Progenitor cell of endocrine pancreas (in vitro differentiated cells): Measurements from ENCODE around the gene VWA3B. TPM values are rescaled to one million over a fixed set of nuclear protein-coding genes. Genes with fewer than 3 reads are reported as not detected.

ENCODE experiments used
- DNase-seq: peaks from one replicate; pipeline ENCODE4 v3.0.0; 2021; ENCODE audit warnings: low spot score; ENCODE audit not compliant: unreplicated experiment
- H3K27ac Mint-ChIP-seq: 2 replicates; pipeline ENCODE4 v1.8.0; 2021; ENCODE audit warnings: mild to moderate bottlenecking, moderate library complexity, mixed read lengths
- H3K27me3 Mint-ChIP-seq: 2 replicates; pipeline ENCODE4 v1.8.0; 2021; ENCODE audit warnings: mixed read lengths
- H3K36me3 Mint-ChIP-seq: 2 replicates; pipeline ENCODE4 v1.8.0; 2022; ENCODE audit warnings: mixed read lengths; ENCODE audit not compliant: insufficient read depth
- H3K4me1 Mint-ChIP-seq: 2 replicates; pipeline ENCODE4 v1.8.0; 2021; ENCODE audit warnings: low read depth, mixed read lengths
- H3K4me3 Mint-ChIP-seq: 2 replicates; pipeline ENCODE4 v1.8.0; 2021; ENCODE audit warnings: low read depth, mild to moderate bottlenecking, moderate library complexity, mixed read lengths
- H3K9me3 Mint-ChIP-seq: 2 replicates; pipeline ENCODE4 v1.8.0; 2021; ENCODE audit warnings: low read depth, mixed read lengths
- total RNA-seq: library from RNA; stranded (reverse); gene quantifications from 2 replicates; pipeline ENCODE4 v1.2.1, GENCODE V29; 2021
- TF ChIP-seq, protein P1 (sequence below): fragments of 200-600 bp; sonication (generic); IDR thresholded peaks from one replicate; pipeline ENCODE4 v1.5.0; 2021; ENCODE audit warnings: antibody characterized with exemption, mild to moderate bottlenecking; ENCODE audit not compliant: unreplicated experiment

The VWA3B gene
- total RNA-seq, 1 donor from 2014 or later: 0.12 TPM

- TF ChIP-seq, protein P1, sequence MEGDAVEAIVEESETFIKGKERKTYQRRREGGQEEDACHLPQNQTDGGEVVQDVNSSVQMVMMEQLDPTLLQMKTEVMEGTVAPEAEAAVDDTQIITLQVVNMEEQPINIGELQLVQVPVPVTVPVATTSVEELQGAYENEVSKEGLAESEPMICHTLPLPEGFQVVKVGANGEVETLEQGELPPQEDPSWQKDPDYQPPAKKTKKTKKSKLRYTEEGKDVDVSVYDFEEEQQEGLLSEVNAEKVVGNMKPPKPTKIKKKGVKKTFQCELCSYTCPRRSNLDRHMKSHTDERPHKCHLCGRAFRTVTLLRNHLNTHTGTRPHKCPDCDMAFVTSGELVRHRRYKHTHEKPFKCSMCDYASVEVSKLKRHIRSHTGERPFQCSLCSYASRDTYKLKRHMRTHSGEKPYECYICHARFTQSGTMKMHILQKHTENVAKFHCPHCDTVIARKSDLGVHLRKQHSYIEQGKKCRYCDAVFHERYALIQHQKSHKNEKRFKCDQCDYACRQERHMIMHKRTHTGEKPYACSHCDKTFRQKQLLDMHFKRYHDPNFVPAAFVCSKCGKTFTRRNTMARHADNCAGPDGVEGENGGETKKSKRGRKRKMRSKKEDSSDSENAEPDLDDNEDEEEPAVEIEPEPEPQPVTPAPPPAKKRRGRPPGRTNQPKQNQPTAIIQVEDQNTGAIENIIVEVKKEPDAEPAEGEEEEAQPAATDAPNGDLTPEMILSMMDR: no peak
- Mint-ChIP-seq H3K4me1 (no peaks in the 10 kb centered on the region), H3K9me3 (peaks cover 6% of the 10 kb centered on the region), H3K36me3 (no peaks in the 10 kb centered on the region), H3K27me3 (no peaks in the 10 kb centered on the region), H3K27ac (no peak overlapping the region), H3K4me3 (no peak overlapping the region)
- no peak for DNase-seq
Observed at GRCh38 chr2:98219152-98219551, 132.2 kb downstream of the VWA3B start.

GRCh38 chr2:98233941-98234340 is 147.0 kb downstream of the VWA3B start:
- Mint-ChIP-seq H3K36me3 (no peaks in the 10 kb centered on the region), H3K4me3 (no peak overlapping the region), H3K4me1 (peaks cover 2% of the 10 kb centered on the region), H3K27me3 (no peaks in the 10 kb centered on the region), H3K9me3 (no peaks in the 10 kb centered on the region), H3K27ac (no peak overlapping the region)
- DNase-seq: no peak
- TF ChIP-seq, protein P1: no peak

DNA sequence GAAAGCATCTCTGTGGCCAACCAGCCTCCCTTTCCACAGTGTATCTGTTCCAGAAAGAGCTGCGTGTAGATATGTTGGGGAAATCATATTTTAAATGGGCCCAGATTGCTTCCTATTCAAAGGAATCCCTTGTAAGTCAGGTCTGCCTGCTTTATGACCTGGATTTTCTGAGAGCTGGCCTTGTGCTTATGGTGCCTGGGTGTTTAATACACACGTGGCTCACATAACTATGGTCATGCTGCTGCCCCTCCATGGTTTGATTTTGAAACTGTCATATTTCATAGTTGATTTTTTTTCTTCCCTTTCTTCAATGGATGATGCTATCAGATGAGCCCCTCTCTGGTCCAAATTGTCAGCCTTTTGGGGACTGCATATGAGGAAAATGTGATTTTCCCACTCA is 147.8 kb downstream of the VWA3B start:
- no peaks in the 10 kb centered on the region for H3K9me3 Mint-ChIP-seq
- H3K27ac Mint-ChIP-seq: no peak overlapping the region
- DNase-seq: no peak
- peaks cover 2% of the 10 kb centered on the region for H3K4me1 Mint-ChIP-seq
- H3K27me3 Mint-ChIP-seq: no peaks in the 10 kb centered on the region
- no peaks in the 10 kb centered on the region for H3K36me3 Mint-ChIP-seq
- TF ChIP-seq, protein P1: no peak
- H3K4me3 Mint-ChIP-seq: no peak overlapping the region

DNA sequence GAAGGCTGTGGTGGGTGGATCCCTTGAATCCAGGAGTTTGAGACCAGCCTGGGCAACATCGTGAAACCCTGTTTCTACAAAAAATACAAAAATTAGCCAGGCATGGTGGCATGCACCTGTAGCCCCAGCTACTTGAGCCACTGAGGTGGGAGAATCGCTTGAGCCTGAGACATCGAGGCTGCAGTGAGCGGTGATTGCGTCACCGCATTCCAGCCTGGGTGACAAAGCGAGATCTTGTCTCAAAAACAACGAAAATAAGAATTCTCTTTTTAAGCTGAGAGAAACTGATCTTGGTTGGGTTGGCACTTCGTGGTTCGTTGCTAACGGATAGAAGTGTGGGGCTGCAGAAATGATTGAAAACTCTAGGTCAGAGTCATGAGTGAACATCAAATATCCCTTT is 150.0 kb downstream of the VWA3B start:
- Mint-ChIP-seq H3K27ac (no peak overlapping the region), H3K4me3 (no peak overlapping the region), H3K4me1 (peaks cover 2% of the 10 kb centered on the region), H3K27me3 (no peaks in the 10 kb centered on the region), H3K9me3 (no peaks in the 10 kb centered on the region), H3K36me3 (no peaks in the 10 kb centered on the region)
- DNase-seq: no peak
- TF ChIP-seq, protein P1: no peak

DNA sequence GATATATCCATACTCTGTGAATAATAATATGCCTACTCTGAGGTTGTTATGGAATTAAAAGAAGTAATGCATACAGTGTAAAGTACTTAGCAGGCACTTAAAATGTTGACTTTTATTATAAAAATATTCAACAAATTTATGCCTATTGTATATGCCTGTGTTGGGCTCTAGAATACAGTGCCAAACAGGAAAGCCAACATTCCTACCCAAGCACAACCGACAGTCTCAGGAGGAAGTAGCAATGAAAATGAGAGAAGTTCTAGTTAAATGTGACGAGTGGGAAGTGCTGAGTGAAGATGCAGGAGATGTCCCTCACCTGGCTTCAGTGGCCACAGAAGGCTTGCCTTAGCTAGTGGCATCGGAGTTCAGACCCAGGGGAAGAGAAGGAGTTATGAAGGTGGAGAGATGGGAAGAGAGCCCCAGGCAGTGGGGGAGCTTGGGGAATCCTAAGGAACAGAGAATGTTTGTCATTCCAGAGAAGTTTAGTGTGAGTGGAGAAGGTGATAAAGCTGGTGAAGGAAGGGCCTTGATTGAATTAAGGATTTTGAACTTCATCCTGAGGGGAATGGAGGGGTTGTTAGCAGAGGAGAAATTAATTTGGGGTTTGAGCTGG is 153.9 kb downstream of the VWA3B start:
- Mint-ChIP-seq H3K4me1 (no peaks in the 10 kb centered on the region), H3K27ac (no peak overlapping the region), H3K9me3 (no peaks in the 10 kb centered on the region), H3K36me3 (no peaks in the 10 kb centered on the region), H3K4me3 (no peak overlapping the region), H3K27me3 (no peaks in the 10 kb centered on the region)
- TF ChIP-seq, protein P1: no peak
- DNase-seq: no peak
